Measurements from ENCODE around the gene IPO9.

The IPO9 gene

GRCh38 chr1:201907621-201908020, 78.7 kb downstream of the IPO9 start:
- DNase-seq: no peak

GRCh38 chr1:201911826-201912571, 83.0 kb downstream of the IPO9 start:
- DNase-seq: no peak

GRCh38 chr1:201912832-201913231, 83.9 kb downstream of the IPO9 start:
- no peak for DNase-seq

GRCh38 chr1:201914456-201915235, 85.7 kb downstream of the IPO9 start:
- no peak for DNase-seq

- no peak for DNase-seq
These were observed 87.8 kb downstream of the IPO9 start for GRCh38 chr1:201916649-201917249.

- DNase-seq: no peak
These were observed 88.5 kb downstream of the IPO9 start for GRCh38 chr1:201917362-201918033.

- no peak for DNase-seq
These were observed 89.4 kb downstream of the IPO9 start for GRCh38 chr1:201918343-201918742.

GRCh38 chr1:201921952-201922558, 93.1 kb downstream of the IPO9 start:
- no peak for DNase-seq

GRCh38 chr1:201925301-201925567, 96.3 kb downstream of the IPO9 start:
- no peak for DNase-seq

GRCh38 chr1:201925981-201926645, 97.2 kb downstream of the IPO9 start:
- DNase-seq: no peak

GRCh38 chr1:201928266-201928665, 99.3 kb downstream of the IPO9 start:
- no peak for DNase-seq

- no peak for DNase-seq
These were observed 101.2 kb downstream of the IPO9 start for GRCh38 chr1:201930137-201930536.

GRCh38 chr1:201930803-201931202, 101.8 kb downstream of the IPO9 start:
- no peak for DNase-seq
